HEK293 (cell line): ENCODE measurements around the gene NINL.

ENCODE experiments used
- CTCF ChIP-seq: fragments of 450-650 bp; formaldehyde crosslinking; IDR thresholded peaks from 2 replicates; pipeline ENCODE4 v1.5.1; 2016; ENCODE audit warnings: missing biosample characterization, missing genetic modification characterization
- GLI4 ChIP-seq: fragments of 450-650 bp; formaldehyde crosslinking; IDR thresholded peaks from 2 replicates; pipeline ENCODE4 v1.5.1; 2016; ENCODE audit warnings: missing biosample characterization, missing genetic modification characterization
- GLIS2 ChIP-seq: fragments of 450-650 bp; formaldehyde crosslinking; IDR thresholded peaks from 2 replicates; pipeline ENCODE4 v1.5.1; 2016; ENCODE audit warnings: missing biosample characterization, missing genetic modification characterization
- HOXA7 ChIP-seq: sonication (generic); formaldehyde crosslinking; IDR thresholded peaks from 2 replicates; pipeline ENCODE4 v1.8.1; 2022; ENCODE audit warnings: missing genetic modification reagents, borderline replicate concordance
- KLF9 ChIP-seq: fragments of 450-650 bp; formaldehyde crosslinking; IDR thresholded peaks from 2 replicates; pipeline ENCODE4 v1.5.1; 2016; ENCODE audit warnings: missing biosample characterization, missing genetic modification characterization, low read depth
- MYNN ChIP-seq: fragments of 450-650 bp; formaldehyde crosslinking; IDR thresholded peaks from 2 replicates; pipeline ENCODE4 v1.5.1; 2016; ENCODE audit warnings: missing biosample characterization, missing genetic modification characterization, borderline replicate concordance
- PRDM6 ChIP-seq: fragments of 450-650 bp; formaldehyde crosslinking; IDR thresholded peaks from 2 replicates; pipeline ENCODE4 v1.5.1; 2017; ENCODE audit warnings: missing biosample characterization, missing genetic modification characterization
- RBAK ChIP-seq: fragments of 450-650 bp; formaldehyde crosslinking; IDR thresholded peaks from 2 replicates; pipeline ENCODE4 v1.5.1; 2016; ENCODE audit warnings: missing biosample characterization, missing genetic modification characterization
- SALL2 ChIP-seq: fragments of 450-650 bp; formaldehyde crosslinking; IDR thresholded peaks from 2 replicates; pipeline ENCODE4 v1.5.0; 2017; ENCODE audit warnings: missing biosample characterization, mild to moderate bottlenecking, missing genetic modification characterization, borderline replicate concordance
- SCRT1 ChIP-seq: fragments of 450-650 bp; formaldehyde crosslinking; IDR thresholded peaks from 2 replicates; pipeline ENCODE4 v1.5.1; 2016; ENCODE audit warnings: missing biosample characterization, missing genetic modification characterization, borderline replicate concordance
- SETDB1 ChIP-seq: IDR thresholded peaks from one replicate; pipeline ENCODE4 v1.6.1; 2017; ENCODE audit warnings: mild to moderate bottlenecking, low read length, moderate library complexity, mixed read lengths; ENCODE audit not compliant: insufficient read length
- TCF7L2 ChIP-seq: IDR thresholded peaks from 2 replicates; pipeline ENCODE4 v1.6.1; 2011; ENCODE audit warnings: low read depth, mild to moderate bottlenecking, inconsistent platforms, low read length, moderate library complexity, borderline replicate concordance
- YY1 ChIP-seq: fragments of 450-650 bp; formaldehyde crosslinking; IDR thresholded peaks from 2 replicates; pipeline ENCODE4 v1.5.1; 2018; ENCODE audit warnings: missing biosample characterization, missing genetic modification characterization
- ZBTB10 ChIP-seq: fragments of 450-650 bp; formaldehyde crosslinking; IDR thresholded peaks from 2 replicates; pipeline ENCODE4 v1.5.1; 2016; ENCODE audit warnings: missing biosample characterization, missing genetic modification characterization
- ZEB2 ChIP-seq: fragments of 450-650 bp; formaldehyde crosslinking; IDR thresholded peaks from 2 replicates; pipeline ENCODE4 v1.5.1; 2016; ENCODE audit warnings: missing biosample characterization, missing genetic modification characterization
- ZNF121 ChIP-seq: fragments of 450-650 bp; formaldehyde crosslinking; IDR thresholded peaks from 2 replicates; pipeline ENCODE4 v1.5.1; 2016; ENCODE audit warnings: missing biosample characterization, missing genetic modification characterization
- ZNF16 ChIP-seq: fragments of 450-650 bp; formaldehyde crosslinking; IDR thresholded peaks from 2 replicates; pipeline ENCODE4 v1.5.1; 2016; ENCODE audit warnings: low read depth, missing biosample characterization, missing genetic modification characterization
- ZNF221 ChIP-seq: fragments of 450-650 bp; formaldehyde crosslinking; IDR thresholded peaks from 2 replicates; pipeline ENCODE4 v1.5.1; 2017; ENCODE audit warnings: missing biosample characterization, missing genetic modification characterization, borderline replicate concordance
- ZNF223 ChIP-seq: fragments of 450-650 bp; formaldehyde crosslinking; IDR thresholded peaks from 2 replicates; pipeline ENCODE4 v1.5.1; 2016; ENCODE audit warnings: missing biosample characterization, missing genetic modification characterization
- ZNF26 ChIP-seq: fragments of 450-650 bp; formaldehyde crosslinking; IDR thresholded peaks from 2 replicates; pipeline ENCODE4 v1.5.1; 2016; ENCODE audit warnings: missing biosample characterization, missing genetic modification characterization
- ZNF311 ChIP-seq: fragments of 450-650 bp; formaldehyde crosslinking; IDR thresholded peaks from 2 replicates; pipeline ENCODE4 v1.5.1; 2017; ENCODE audit warnings: missing biosample characterization, missing genetic modification characterization, borderline replicate concordance
- ZNF362 ChIP-seq: fragments of 450-650 bp; formaldehyde crosslinking; IDR thresholded peaks from 2 replicates; pipeline ENCODE4 v1.5.1; 2016; ENCODE audit warnings: missing biosample characterization, missing genetic modification characterization
- ZNF501 ChIP-seq: fragments of 450-650 bp; formaldehyde crosslinking; IDR thresholded peaks from 2 replicates; pipeline ENCODE4 v1.5.1; 2016; ENCODE audit warnings: missing biosample characterization, missing genetic modification characterization
- ZNF544 ChIP-seq: fragments of 450-650 bp; formaldehyde crosslinking; IDR thresholded peaks from 2 replicates; pipeline ENCODE4 v1.5.0; 2017; ENCODE audit warnings: missing biosample characterization, missing genetic modification characterization
- ZNF549 ChIP-seq: fragments of 450-650 bp; IDR thresholded peaks from 2 replicates; pipeline ENCODE4 v1.5.1; 2018; ENCODE audit warnings: missing biosample characterization, missing genetic modification characterization, mild to moderate bottlenecking, inconsistent platforms, moderate library complexity
- ZNF596 ChIP-seq: fragments of 450-650 bp; IDR thresholded peaks from 2 replicates; pipeline ENCODE4 v1.5.0; 2018; ENCODE audit warnings: missing biosample characterization, mild to moderate bottlenecking, missing genetic modification characterization, moderate library complexity
- ZNF677 ChIP-seq: fragments of 450-650 bp; IDR thresholded peaks from 2 replicates; pipeline ENCODE4 v1.5.0; 2018; ENCODE audit warnings: missing biosample characterization, mild to moderate bottlenecking, missing genetic modification characterization, moderate library complexity
- ZNF768 ChIP-seq: fragments of 450-650 bp; formaldehyde crosslinking; IDR thresholded peaks from 2 replicates; pipeline ENCODE4 v1.5.1; 2018; ENCODE audit warnings: missing biosample characterization, mild to moderate bottlenecking, missing genetic modification characterization
- ZNF792 ChIP-seq: fragments of 450-650 bp; formaldehyde crosslinking; IDR thresholded peaks from 2 replicates; pipeline ENCODE4 v1.5.1; 2016; ENCODE audit warnings: missing biosample characterization, missing genetic modification characterization
- ZNF837 ChIP-seq: fragments of 450-650 bp; formaldehyde crosslinking; IDR thresholded peaks from 2 replicates; pipeline ENCODE4 v1.5.1; 2016; ENCODE audit warnings: missing biosample characterization, missing genetic modification characterization
- ZSCAN30 ChIP-seq: fragments of 450-650 bp; IDR thresholded peaks from 2 replicates; pipeline ENCODE4 v1.5.1; 2018; ENCODE audit warnings: missing biosample characterization, mild to moderate bottlenecking, missing genetic modification characterization, moderate library complexity
- ZXDB ChIP-seq: fragments of 450-650 bp; formaldehyde crosslinking; IDR thresholded peaks from 2 replicates; pipeline ENCODE4 v1.5.1; 2016; ENCODE audit warnings: missing biosample characterization, missing genetic modification characterization

Gene NINL

GRCh38 chr20:25407311-25408169 is 177.8 kb downstream of the NINL start, which contains the start of gene GINS1 (continued):
- TF ChIP-seq CTCF (tag by site-specific recombination) (no peak; the same call in 1 of the 2 replicates), MYNN (tag by site-specific recombination) (no peak), ZNF311 (no peak), GLI4 (no peak), YY1 (tag by site-specific recombination) (peak; percentile 90), ZNF596 (tag by site-specific recombination) (no peak), ZNF362 (tag by site-specific recombination) (no peak), SALL2 (tag by site-specific recombination) (no peak), ZNF501 (tag by site-specific recombination) (peak; percentile 44; the same call in 1 of the 2 replicates), ZXDB (tag by site-specific recombination) (peak; percentile 92), ZNF223 (tag by site-specific recombination) (no peak), ZNF768 (tag by site-specific recombination) (no peak), ZNF121 (tag by site-specific recombination) (peak; percentile 61; the same call in 1 of the 2 replicates), ZNF221 (no peak), ZNF16 (tag by site-specific recombination) (no peak), ZEB2 (tag by site-specific recombination) (peak; percentile 77), RBAK (tag by site-specific recombination) (no peak), ZNF792 (tag by site-specific recombination) (no peak), PRDM6 (tag by site-specific recombination) (no peak), ZNF837 (tag by site-specific recombination) (no peak), ZNF677 (tag by site-specific recombination) (no peak), TCF7L2 (no peak), SETDB1 (no peak), ZNF549 (tag by site-specific recombination) (no peak), HOXA7 (no peak), GLIS2 (no peak; the same call in 1 of the 2 replicates), ZNF544 (no peak), KLF9 (peak; percentile 88), ZSCAN30 (tag by site-specific recombination) (peak; percentile 57; the same call in 1 of the 2 replicates), SCRT1 (tag by site-specific recombination) (no peak), ZNF26 (tag by site-specific recombination) (no peak), ZBTB10 (tag by site-specific recombination) (peak; percentile 82)
